Activated effector memory CD4-positive, alpha-beta T cell treated with anti-CD3 and anti-CD28 coated beads, Interleukin-2, amount 50 U/mL, for 16 hours (primary cell): ENCODE data around the gene PTPRK.
"Not testable (repeated sequence)": the region's sequence is repeated elsewhere in the genome, so short reads cannot be mapped to it uniquely, and the experiment has no call there.

ENCODE experiments used
- DNase-seq: peaks from one replicate; pipeline ENCODE4 v3.0.0-alpha.2; 2020

PTPRK gene

GRCh38 chr6:128437685-128438084 lies 82.7 kb downstream of the PTPRK start:
- DNase-seq: no peak

GRCh38 chr6:128434752-128435151 lies 85.6 kb downstream of the PTPRK start:
- DNase-seq: not testable (repeated sequence)

- no peak for DNase-seq
These were observed 88.0 kb downstream of the PTPRK start for GRCh38 chr6:128432394-128432793.

- DNase-seq: no peak
These were observed 93.3 kb downstream of the PTPRK start for GRCh38 chr6:128427139-128427538.

GRCh38 chr6:128425856-128426255 lies 94.5 kb downstream of the PTPRK start:
- DNase-seq: no peak

- DNase-seq: no peak
These were observed 97.5 kb downstream of the PTPRK start for GRCh38 chr6:128422871-128423270.

GRCh38 chr6:128422200-128422599 lies 98.2 kb downstream of the PTPRK start:
- no peak for DNase-seq

- no peak for DNase-seq
These were observed 98.6 kb downstream of the PTPRK start for GRCh38 chr6:128421788-128422187.

GRCh38 chr6:128417698-128418097 lies 102.7 kb downstream of the PTPRK start:
- DNase-seq: no peak

- DNase-seq: no peak
These were observed 105.0 kb downstream of the PTPRK start for GRCh38 chr6:128415387-128415786.

GRCh38 chr6:128414943-128415342 lies 105.5 kb downstream of the PTPRK start:
- no peak for DNase-seq

- no peak for DNase-seq
These were observed 107.1 kb downstream of the PTPRK start for GRCh38 chr6:128413291-128413690.

GRCh38 chr6:128412680-128413079 lies 107.7 kb downstream of the PTPRK start:
- no peak for DNase-seq

- no peak for DNase-seq
These were observed 109.8 kb downstream of the PTPRK start for GRCh38 chr6:128410584-128410983.

- DNase-seq: no peak
These were observed 111.4 kb downstream of the PTPRK start for GRCh38 chr6:128409003-128409402.

- DNase-seq: no peak
These were observed 113.9 kb downstream of the PTPRK start for GRCh38 chr6:128406453-128406852.

- no peak for DNase-seq
These were observed 116.6 kb downstream of the PTPRK start for GRCh38 chr6:128403618-128404444.

- no peak for DNase-seq
These were observed 119.5 kb downstream of the PTPRK start for GRCh38 chr6:128400875-128401274.

GRCh38 chr6:128397996-128398395 lies 122.4 kb downstream of the PTPRK start:
- no peak for DNase-seq

GRCh38 chr6:128395596-128395995 lies 124.8 kb downstream of the PTPRK start:
- no peak for DNase-seq

- no peak for DNase-seq
These were observed 125.2 kb downstream of the PTPRK start for GRCh38 chr6:128395188-128395587.

GRCh38 chr6:128394167-128394566 lies 126.2 kb downstream of the PTPRK start:
- DNase-seq: no peak

- no peak for DNase-seq
These were observed 130.4 kb downstream of the PTPRK start for GRCh38 chr6:128389820-128390534.

- DNase-seq: no peak
These were observed 132.0 kb downstream of the PTPRK start for GRCh38 chr6:128388380-128388779.
